A549 (cell line): ENCODE results near the gene SPINK7.

Experiments used
- CBX2 ChIP-seq: fragments of 200-600 bp; sonication (generic); IDR thresholded peaks from 2 replicates; pipeline ENCODE4 v1.6.1; 2016; ENCODE audit warnings: low read depth, mild to moderate bottlenecking, borderline replicate concordance
- CTCF ChIP-seq: fragments of >200 bp; sonication (Bioruptor Twin); formaldehyde crosslinking; IDR thresholded peaks from 3 replicates; pipeline ENCODE4 v1.5.1; 2016
- EHMT2 ChIP-seq: fragments of 200-600 bp; sonication (generic); IDR thresholded peaks from 2 replicates; pipeline ENCODE4 v1.6.1; 2016; ENCODE audit warnings: antibody characterized with exemption, low read depth, mild to moderate bottlenecking, moderate library complexity
- HDAC2 ChIP-seq: fragments of 200-600 bp; sonication (generic); IDR thresholded peaks from 2 replicates; pipeline ENCODE4 v1.6.1; 2016
- HES2 ChIP-seq: fragments of >200 bp; sonication (Bioruptor Twin); formaldehyde crosslinking; IDR thresholded peaks from 2 replicates; pipeline ENCODE4 v1.6.1; 2016
- MAZ ChIP-seq: fragments of 150-350 bp; IDR thresholded peaks from 2 replicates; pipeline ENCODE4 v1.6.1; 2014; ENCODE audit warnings: antibody characterized with exemption, low read depth, low read length, borderline replicate concordance
- NR3C1 ChIP-seq: fragments of >200 bp; sonication (Bioruptor Twin); formaldehyde crosslinking; IDR thresholded peaks from 3 replicates; pipeline ENCODE4 v1.6.1; 2017
- PHF8 ChIP-seq: fragments of 200-600 bp; sonication (generic); IDR thresholded peaks from 2 replicates; pipeline ENCODE4 v1.6.1; 2016; ENCODE audit warnings: low read depth, mild to moderate bottlenecking, antibody characterized with exemption, moderate library complexity, borderline replicate concordance
- POLR2A ChIP-seq: IDR thresholded peaks from 2 replicates; pipeline ENCODE4 v1.6.1; 2012; ENCODE audit warnings: mild to moderate bottlenecking, low read length
- RARB ChIP-seq: fragments of 250-450 bp; sonication (Bioruptor Pico); IDR thresholded peaks from 2 replicates; pipeline ENCODE4 v1.8.0; 2021; ENCODE audit warnings: mild to moderate bottlenecking, moderate library complexity
- RFX5 ChIP-seq: fragments of 450-650 bp; IDR thresholded peaks from 2 replicates; pipeline ENCODE4 v1.7.1; 2014; ENCODE audit warnings: antibody characterized with exemption, mild to moderate bottlenecking, moderate library complexity
- TF ChIP-seq, protein P1 (sequence below): IDR thresholded peaks from 2 replicates; pipeline ENCODE4 v1.6.1; 2012

GRCh38 chr5:148353634-148354033, 41.4 kb downstream of the SPINK7 start:
- TF ChIP-seq POLR2A (no peak), CTCF (no peak), CBX2 (no peak), NR3C1 (no peak), RFX5 (no peak), RARB (no peak), HDAC2 (no peak), EHMT2 (no peak), MAZ (no peak), HES2 (no peak), PHF8 (no peak)
- TF ChIP-seq, protein P1, sequence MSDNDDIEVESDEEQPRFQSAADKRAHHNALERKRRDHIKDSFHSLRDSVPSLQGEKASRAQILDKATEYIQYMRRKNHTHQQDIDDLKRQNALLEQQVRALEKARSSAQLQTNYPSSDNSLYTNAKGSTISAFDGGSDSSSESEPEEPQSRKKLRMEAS = no peak
